GM12891 (cell line): ENCODE data around the gene ITGB6.

Experiments
- DNase-seq: peaks from one replicate; pipeline ENCODE4 v3.0.0; 2011; ENCODE audit warnings: low spot score; ENCODE audit not compliant: insufficient read length
- FAIRE-seq: peaks from 2 replicates; lab custom pipeline; 2011; peaks lifted over from hg19 to GRCh38; lab: Jason Lieb, UNC
- PAX5 ChIP-seq: IDR thresholded peaks from 2 replicates; pipeline ENCODE4 v1.6.1; 2011; ENCODE audit warnings: low read length, moderate library complexity, mild to moderate bottlenecking; ENCODE audit not compliant: insufficient read depth, severe bottlenecking
- POLR2A ChIP-seq: IDR thresholded peaks from 2 replicates; pipeline ENCODE4 v1.6.1; 2011; ENCODE audit warnings: low read depth, low read length, control low read depth
- POLR2AphosphoS5 ChIP-seq: IDR thresholded peaks from 2 replicates; pipeline ENCODE4 v1.6.1; 2011; ENCODE audit warnings: low read depth, low read length, control low read depth
- POU2F2 ChIP-seq: IDR thresholded peaks from 2 replicates; pipeline ENCODE4 v1.6.1; 2011; ENCODE audit warnings: low read depth, mild to moderate bottlenecking, control low read depth, low read length, moderate library complexity
- SPI1 ChIP-seq: IDR thresholded peaks from 2 replicates; pipeline ENCODE4 v1.6.1; 2011; ENCODE audit warnings: low read depth, low read length, control low read depth
- TAF1 ChIP-seq: IDR thresholded peaks from 2 replicates; pipeline ENCODE4 v1.6.1; 2011; ENCODE audit warnings: low read depth, low read length, control low read depth

Gene ITGB6

DNA sequence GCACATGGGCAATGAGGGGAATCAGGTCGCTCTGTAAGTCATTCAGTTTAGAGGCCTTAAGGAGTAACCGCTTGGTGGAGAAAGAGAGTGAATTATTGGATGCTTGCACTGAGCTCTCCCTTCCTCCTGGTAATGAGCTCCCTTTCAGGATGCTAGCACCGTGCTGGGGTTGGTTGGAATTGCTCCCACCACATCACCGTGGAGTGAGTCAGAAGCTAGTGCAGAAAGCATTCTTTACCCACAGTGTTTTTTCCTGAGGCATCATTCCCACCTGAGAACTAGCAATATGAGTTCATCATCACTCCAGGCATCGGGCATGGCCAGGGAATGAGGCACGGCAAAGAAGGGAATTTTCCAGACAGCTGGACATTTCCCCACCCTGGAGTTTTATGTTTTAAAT, 57.6 kb downstream of the ITGB6 start:
- no peak for FAIRE-seq

DNA sequence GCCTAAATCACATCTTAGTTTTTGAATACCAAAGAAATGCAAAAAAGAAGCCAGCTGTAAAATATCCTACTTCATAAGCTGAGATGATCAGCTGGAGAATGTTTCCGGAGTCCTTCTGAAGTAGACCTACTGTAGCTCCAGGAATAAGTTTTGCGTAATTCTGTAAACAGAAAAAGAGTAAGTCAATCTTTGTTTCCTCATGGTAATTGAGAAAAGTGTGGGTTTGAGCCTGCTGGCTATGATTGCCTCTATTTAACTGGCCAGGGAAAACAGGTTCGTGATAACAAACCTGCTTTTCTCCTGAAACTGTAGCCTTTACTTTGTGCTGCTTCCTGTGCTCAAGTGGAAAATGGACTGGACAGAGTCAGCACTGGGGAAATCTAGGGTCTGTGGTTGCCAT, 58.2 kb downstream of the ITGB6 start:
- FAIRE-seq, result no peak
- no peak for TF ChIP-seq POLR2A
- TF ChIP-seq POU2F2, result no peak
- no peak for TF ChIP-seq TAF1
- no peak for TF ChIP-seq PAX5
- no peak for DNase-seq

More for the DNA sequence above, 57.6 kb downstream of the ITGB6 start:
- DNase-seq, result no peak
- TF ChIP-seq POLR2A, result no peak
- no peak for TF ChIP-seq POU2F2
- TF ChIP-seq TAF1, result no peak
- no peak for TF ChIP-seq SPI1
- no peak for TF ChIP-seq POLR2AphosphoS5
- TF ChIP-seq PAX5, result no peak

DNA sequence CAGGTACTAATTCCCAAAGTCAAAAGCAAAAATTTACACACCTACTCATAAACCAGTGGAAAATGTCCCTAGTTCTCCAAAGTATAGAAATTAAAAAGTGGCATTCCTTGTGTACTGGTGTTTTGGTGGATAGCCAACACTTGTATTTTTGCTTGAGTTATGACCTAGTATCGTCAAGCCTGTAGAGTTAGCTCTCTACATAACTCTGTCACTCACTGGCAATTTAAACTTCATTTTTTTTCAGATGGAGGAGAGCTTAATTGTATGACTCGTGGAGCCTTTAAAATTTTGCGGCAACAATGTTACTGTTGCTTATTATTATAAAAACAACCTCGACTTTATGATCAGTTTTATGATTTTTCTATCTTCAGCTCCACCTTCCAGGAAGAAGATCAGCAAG, 58.7 kb downstream of the ITGB6 start:
- FAIRE-seq (no peak), DNase-seq (no peak)
- TF ChIP-seq POLR2A (no peak), POU2F2 (no peak), TAF1 (no peak), PAX5 (no peak), POLR2AphosphoS5 (no peak), SPI1 (no peak)

DNA sequence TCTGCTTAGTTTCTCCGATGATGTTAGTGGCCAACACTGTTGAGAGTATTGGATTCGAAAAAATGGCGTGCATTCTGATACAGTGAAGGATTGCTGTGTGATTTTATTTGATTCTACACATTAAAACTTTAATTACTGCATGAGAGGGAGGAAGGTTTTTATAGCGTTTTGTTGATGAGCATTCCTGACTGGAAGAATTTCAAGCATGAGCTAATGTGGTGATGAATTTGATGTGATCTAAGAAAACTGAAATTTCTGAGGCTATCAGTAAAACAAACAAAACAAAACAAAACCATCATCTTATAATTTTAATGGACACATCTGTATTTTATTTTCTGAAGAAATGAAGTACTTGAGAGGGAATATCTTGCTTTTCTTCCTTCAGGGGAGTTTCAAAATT, 59.6 kb downstream of the ITGB6 start:
- TF ChIP-seq SPI1, result no peak
- no peak for TF ChIP-seq POLR2A
- TF ChIP-seq POLR2AphosphoS5, result no peak
- TF ChIP-seq TAF1, result no peak
- no peak for TF ChIP-seq PAX5
- no peak for TF ChIP-seq POU2F2
- DNase-seq (no peak), FAIRE-seq (no peak)

DNA sequence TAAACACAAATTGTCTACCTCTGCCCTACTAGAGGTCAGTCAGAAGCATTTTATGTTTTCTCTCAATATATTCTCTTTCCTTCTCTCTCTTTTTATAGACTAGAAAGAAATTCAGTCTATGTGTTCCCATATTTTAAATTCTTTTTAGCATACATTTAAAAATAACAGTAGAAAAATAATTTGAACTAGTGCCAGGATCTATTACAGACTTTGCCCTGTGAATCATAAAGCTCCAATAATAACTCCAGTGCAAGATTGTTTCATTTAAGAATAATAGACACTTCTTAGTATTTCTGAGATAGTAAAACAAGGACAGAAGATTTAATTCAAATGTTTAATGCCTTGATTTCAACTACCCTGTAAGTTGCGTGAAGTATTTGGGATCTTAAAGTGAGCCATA, 60.1 kb downstream of the ITGB6 start:
- no peak for FAIRE-seq
- no peak for DNase-seq
- no peak for TF ChIP-seq TAF1
- TF ChIP-seq POLR2AphosphoS5, result no peak
- no peak for TF ChIP-seq PAX5
- no peak for TF ChIP-seq POU2F2
- TF ChIP-seq POLR2A, result no peak
- no peak for TF ChIP-seq SPI1

DNA sequence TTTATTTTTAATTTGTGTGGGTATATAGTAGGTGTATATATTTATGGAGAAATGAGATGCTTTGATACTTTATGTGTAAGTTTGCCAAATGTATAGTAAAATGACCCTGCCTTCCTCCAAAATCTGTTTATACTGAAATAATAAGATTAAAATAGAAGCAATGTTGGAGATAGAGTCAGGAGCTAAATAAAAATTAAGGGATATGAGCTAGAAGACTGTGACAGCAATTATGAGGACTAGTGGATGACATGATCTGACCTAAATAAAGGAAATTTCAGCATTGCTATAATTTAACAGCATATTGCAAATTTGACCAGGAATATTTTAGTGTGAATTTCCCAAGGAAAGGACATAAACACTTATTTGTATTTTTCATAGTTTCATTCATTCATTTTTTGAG, 60.7 kb downstream of the ITGB6 start:
- no peak for FAIRE-seq
- no peak for DNase-seq
- TF ChIP-seq PAX5 (no peak), SPI1 (no peak), POLR2A (no peak), POLR2AphosphoS5 (no peak), POU2F2 (no peak), TAF1 (no peak)

DNA sequence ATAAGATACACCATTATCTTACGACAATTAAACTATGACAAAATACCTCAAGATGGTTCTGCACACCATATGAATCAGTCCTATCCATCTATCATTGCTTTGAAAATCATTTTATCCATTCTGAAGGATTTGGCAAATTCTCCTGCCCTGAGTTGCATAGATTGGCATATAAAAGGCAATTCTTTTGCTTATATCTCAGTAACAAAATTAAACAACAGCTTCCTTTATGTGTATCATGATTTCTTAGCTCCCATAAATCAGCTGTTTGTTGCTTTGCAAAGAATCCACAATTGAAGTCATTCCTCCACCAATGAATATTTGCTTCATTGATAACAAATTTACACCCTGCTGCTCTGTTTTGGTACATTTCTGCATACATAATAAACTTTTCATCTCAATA, 61.7 kb downstream of the ITGB6 start:
- TF ChIP-seq SPI1 (no peak), POLR2AphosphoS5 (no peak), TAF1 (no peak), POU2F2 (no peak), PAX5 (no peak), POLR2A (no peak)
- no peak for FAIRE-seq
- DNase-seq, result no peak

DNA sequence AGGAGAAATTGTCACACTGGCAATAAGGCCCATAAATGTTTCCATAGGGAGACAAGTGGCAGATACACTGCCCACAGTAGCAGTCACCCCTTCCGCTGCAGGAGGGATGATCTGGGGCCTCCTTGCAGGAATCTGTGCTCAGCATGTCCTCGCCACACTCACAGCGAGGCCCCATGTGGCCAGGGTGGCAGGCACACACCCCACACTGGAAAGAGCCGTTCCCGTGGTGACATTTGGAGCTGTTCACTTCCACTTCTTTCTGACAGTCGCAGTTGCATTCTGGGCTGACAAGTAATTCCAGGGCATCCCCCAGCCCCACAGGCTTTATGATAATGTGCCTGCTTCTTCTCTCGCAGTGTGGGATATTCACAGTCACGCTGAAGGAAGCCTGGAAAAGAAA, 62.6 kb downstream of the ITGB6 start:
- DNase-seq (no peak), FAIRE-seq (no peak)
- TF ChIP-seq SPI1 (no peak), TAF1 (no peak), POLR2AphosphoS5 (no peak)

DNA sequence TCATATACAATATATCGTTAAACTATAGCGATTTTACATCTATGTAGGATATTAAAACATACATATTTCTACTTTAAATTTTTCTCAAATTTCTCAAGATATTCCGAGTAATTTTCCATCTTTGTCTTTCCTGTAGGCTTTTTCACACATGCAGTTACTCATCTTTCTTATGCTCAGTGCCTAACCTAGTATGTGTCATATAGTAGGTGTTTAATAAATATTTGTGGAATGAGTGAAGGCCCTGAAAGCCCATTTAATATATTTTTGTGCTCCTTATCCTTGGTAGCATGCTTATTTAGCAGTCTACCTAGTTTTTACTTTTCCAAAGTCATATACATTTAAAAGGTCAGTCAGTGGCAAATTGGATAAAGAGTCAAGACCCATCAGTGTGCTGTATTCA, 67.3 kb downstream of the ITGB6 start:
- DNase-seq, result no peak
- no peak for FAIRE-seq
- TF ChIP-seq SPI1 (no peak), POU2F2 (no peak), POLR2AphosphoS5 (no peak), PAX5 (no peak), TAF1 (no peak), POLR2A (no peak)

DNA sequence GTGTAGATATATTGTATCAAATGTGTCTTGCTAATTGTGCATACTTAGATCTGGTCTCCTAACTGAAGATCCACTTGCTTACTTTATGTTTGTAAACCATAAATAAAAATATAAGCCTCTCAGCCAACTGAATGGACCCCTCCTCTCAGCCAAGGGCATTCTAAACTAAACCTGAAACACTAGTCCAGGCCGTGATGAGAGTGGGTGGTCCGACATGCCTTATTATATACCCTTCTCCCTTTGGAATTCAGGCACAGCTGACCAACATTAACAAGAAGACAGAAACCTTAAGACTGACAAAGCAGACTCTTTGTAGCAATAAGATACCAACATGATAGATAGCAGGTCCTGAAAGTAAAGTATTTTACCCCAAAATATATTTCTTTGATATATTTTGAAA, 73.3 kb downstream of the ITGB6 start:
- FAIRE-seq, result no peak
- TF ChIP-seq POLR2A, result no peak
- no peak for TF ChIP-seq POLR2AphosphoS5
- no peak for TF ChIP-seq TAF1
- TF ChIP-seq POU2F2, result no peak
- no peak for TF ChIP-seq SPI1
- no peak for TF ChIP-seq PAX5
- no peak for DNase-seq
